ENCODE measurements around the gene FGF12. TPM values are rescaled to one million over a fixed set of nuclear protein-coding genes. Genes with fewer than 3 reads are reported as not detected.

The FGF12 gene
- polyA plus RNA-seq, 1 experiment: 0.11 TPM

DNA sequence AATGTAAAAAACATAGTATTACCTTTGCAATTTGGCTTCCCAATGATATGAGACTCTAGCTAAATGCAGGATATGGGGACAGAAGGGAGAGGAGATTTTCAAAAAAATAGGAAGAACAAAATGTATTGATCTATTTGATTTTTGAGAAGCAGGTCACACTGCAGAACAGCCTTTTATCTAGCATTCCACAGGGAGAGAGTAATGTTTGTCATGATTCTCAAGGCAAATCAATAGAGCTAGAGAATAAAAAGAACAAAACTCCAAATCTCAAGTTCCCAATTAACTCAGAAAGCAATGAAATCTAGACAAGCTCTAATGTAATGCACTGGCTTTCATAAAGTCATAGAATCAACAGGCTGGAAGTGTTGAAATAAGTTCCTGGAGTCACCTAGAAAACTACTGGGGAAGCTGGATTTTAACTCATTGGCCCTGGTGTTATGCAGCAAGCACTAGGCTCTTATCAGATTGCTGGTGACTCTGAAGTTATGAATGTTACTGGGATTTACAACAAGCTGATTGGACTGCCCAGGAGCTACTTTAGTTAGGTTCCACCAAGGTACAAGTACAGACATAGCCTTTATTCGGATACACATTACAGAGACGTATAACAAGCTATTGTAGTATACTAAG, 442.8 kb downstream of the FGF12 start:
- TF ChIP-seq, protein P1, sequence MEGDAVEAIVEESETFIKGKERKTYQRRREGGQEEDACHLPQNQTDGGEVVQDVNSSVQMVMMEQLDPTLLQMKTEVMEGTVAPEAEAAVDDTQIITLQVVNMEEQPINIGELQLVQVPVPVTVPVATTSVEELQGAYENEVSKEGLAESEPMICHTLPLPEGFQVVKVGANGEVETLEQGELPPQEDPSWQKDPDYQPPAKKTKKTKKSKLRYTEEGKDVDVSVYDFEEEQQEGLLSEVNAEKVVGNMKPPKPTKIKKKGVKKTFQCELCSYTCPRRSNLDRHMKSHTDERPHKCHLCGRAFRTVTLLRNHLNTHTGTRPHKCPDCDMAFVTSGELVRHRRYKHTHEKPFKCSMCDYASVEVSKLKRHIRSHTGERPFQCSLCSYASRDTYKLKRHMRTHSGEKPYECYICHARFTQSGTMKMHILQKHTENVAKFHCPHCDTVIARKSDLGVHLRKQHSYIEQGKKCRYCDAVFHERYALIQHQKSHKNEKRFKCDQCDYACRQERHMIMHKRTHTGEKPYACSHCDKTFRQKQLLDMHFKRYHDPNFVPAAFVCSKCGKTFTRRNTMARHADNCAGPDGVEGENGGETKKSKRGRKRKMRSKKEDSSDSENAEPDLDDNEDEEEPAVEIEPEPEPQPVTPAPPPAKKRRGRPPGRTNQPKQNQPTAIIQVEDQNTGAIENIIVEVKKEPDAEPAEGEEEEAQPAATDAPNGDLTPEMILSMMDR (IDR thresholded peaks at IDR 0.05; ENCODE audit: insufficient read depth, low read depth, low read length): no peak
- POLR2A ChIA-PET: no interaction called here
- Histone ChIP-seq H3K4me3 (ENCODE audit: low read depth, low read length) (no peak overlapping the region), H3K27me3 (ENCODE audit: control insufficient read depth, insufficient read depth, low read length) (no peaks in the 10 kb centered on the region), H3K36me3 (ENCODE audit: control insufficient read depth, insufficient read depth, low read length) (no peaks in the 10 kb centered on the region)
- CTCF ChIA-PET: no interaction called here
- DNase-seq (ENCODE audit: low read depth): no peak

DNA sequence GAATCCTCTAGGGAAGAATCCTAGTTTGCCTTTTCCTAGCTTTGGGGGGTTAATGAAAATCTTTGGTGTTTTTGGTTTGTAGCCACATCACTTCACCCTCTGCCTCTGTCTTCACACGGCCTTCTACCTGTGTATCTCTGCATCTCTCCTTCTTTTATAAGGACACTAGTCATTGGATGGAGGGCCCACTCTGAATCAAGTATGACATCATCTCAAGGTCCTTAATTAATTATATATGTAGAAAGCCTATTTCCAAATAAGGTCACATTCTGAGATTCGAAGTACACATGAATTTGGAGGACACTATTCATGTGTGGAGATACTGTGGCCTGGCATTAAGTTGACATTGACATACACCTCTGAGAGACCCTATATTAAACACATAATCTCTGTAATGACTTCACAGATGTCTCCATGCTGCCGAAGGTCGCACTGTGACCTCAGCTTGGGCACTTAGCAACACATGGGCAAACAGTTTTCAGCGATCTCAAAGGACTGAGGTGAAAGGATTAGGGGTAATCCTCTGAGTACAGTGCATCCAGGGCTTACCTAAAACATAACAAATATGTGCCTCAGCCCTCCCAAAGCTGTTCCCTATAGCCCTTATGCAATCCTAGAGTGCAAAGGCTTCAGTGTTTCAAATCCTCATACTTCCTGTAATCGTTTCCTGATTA, 446.0 kb downstream of the FGF12 start:
- POLR2A ChIA-PET: no interaction called here
- CTCF ChIA-PET: no interaction called here
- TF ChIP-seq, protein P1 (IDR thresholded peaks at IDR 0.05; ENCODE audit: insufficient read depth, low read depth, low read length): no peak
- H3K27me3 ChIP-seq (ENCODE audit: control insufficient read depth, insufficient read depth, low read length): no peaks in the 10 kb centered on the region
- no peak for DNase-seq (ENCODE audit: low read depth)
- no peak overlapping the region for H3K4me3 ChIP-seq (ENCODE audit: low read depth, low read length)
- H3K36me3 ChIP-seq (ENCODE audit: control insufficient read depth, insufficient read depth, low read length): no peaks in the 10 kb centered on the region

DNA sequence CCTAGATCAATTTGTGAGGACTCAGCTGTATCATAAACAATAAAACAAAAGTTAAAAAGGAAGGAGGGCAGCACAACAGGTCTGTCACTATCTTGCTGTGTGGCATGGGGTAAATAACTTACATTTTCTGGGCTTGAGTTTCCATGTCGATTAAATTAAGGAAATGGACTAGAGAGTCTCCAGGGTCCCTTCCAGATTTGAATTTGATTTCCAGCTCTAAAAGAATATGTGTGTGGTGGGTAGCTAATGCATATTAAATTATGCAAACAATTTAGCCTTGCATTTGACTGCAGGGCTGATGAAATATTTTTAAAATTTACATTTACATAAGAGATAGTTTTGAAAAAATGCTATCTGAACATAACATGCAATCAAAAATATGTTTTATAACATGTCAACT, 447.7 kb downstream of the FGF12 start:
- H3K27me3 ChIP-seq (ENCODE audit: control insufficient read depth, insufficient read depth, low read length): no peaks in the 10 kb centered on the region
- no peaks in the 10 kb centered on the region for H3K36me3 ChIP-seq (ENCODE audit: control insufficient read depth, insufficient read depth, low read length)
- H3K4me3 ChIP-seq (ENCODE audit: low read depth, low read length): no peak overlapping the region
- ChIA-PET POLR2A (no interaction called here), CTCF (no interaction called here)
- no peak for DNase-seq (ENCODE audit: low read depth)
- TF ChIP-seq, protein P1 (IDR thresholded peaks at IDR 0.05; ENCODE audit: insufficient read depth, low read depth, low read length): no peak

DNA sequence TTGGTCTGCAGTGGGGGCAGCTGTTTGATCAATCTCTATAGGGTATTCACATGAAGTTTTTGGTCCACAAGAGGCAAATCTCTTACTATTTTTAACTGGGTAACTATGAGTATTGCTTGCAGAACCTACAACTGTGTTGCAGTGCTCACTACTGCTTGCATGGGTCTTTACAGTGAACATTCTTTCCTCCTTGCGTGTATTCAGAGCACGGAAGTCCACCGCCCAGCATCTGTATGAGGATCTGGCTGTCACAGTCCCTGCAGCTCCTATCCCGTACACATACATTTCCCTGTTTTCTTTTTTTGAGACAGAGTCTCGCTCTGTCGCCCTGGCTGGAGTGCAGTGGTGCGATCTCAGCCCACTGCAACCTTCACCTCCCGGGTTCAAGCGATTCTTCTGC, 449.9 kb downstream of the FGF12 start:
- POLR2A ChIA-PET: no interaction called here
- TF ChIP-seq, protein P1 (IDR thresholded peaks at IDR 0.05; ENCODE audit: insufficient read depth, low read depth, low read length): no peak
- Histone ChIP-seq H3K4me3 (ENCODE audit: low read depth, low read length) (no peak overlapping the region), H3K27me3 (ENCODE audit: control insufficient read depth, insufficient read depth, low read length) (no peaks in the 10 kb centered on the region), H3K36me3 (ENCODE audit: control insufficient read depth, insufficient read depth, low read length) (no peaks in the 10 kb centered on the region)
- CTCF ChIA-PET: no interaction called here
- no peak for DNase-seq (ENCODE audit: low read depth)

DNA sequence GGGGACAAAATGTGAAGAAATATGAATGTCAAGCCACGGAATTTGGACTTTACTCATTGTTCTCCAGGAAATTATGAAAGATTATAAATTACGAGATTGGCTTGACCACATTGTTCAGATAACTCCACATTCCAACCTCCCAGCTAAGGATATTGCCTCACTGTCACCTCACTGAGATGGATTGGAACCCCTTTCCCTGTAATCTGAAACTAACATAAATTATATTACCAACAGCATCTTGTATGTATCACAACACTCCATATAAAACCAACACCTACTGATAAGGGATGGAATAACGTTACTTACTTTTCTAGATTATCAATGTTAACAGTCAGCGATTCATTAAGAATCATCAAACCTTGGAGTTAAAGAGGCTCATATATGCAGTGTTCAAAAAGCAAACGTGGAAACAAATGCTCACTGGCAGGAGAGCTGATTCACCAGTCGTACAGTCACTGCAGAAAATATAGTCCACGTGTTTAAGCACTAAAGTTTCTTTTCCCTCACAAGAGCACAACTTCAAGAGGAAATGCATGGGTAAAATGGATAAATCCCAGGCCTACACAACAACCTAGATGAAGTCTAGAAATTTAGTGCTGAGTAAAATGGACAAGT, 451.5 kb downstream of the FGF12 start:
- H3K4me3 ChIP-seq (ENCODE audit: low read depth, low read length): no peak overlapping the region
- ChIA-PET POLR2A (no interaction called here), CTCF (no interaction called here)
- DNase-seq (ENCODE audit: low read depth): no peak
- TF ChIP-seq, protein P1 (IDR thresholded peaks at IDR 0.05; ENCODE audit: insufficient read depth, low read depth, low read length): no peak
- no peaks in the 10 kb centered on the region for H3K27me3 ChIP-seq (ENCODE audit: control insufficient read depth, insufficient read depth, low read length)
- H3K36me3 ChIP-seq (ENCODE audit: control insufficient read depth, insufficient read depth, low read length): no peaks in the 10 kb centered on the region
